Psoas muscle (tissue), 8 donors: ENCODE data around the gene RASA2. TPM values are rescaled to one million over a fixed set of nuclear protein-coding genes. Genes with fewer than 3 reads are reported as not detected.

Experiments
- ATAC-seq, 4 donors: fragments of 200-7000 bp; cut with Tn5 transposase; one replicate each; pipeline ENCODE4 v1.9.1; 2020; ENCODE audit warnings: moderate library complexity in 3 of 4, mild to moderate bottlenecking in 2 of 4
- DNase-seq, 2 donors: peaks; one replicate each; pipeline ENCODE4 v3.0.0-alpha.2; 2020
- H3K27ac ChIP-seq: fragments of 200-600 bp; one replicate; pipeline ENCODE4 v1.8.0; 2022
- H3K27me3 ChIP-seq, 3 donors: fragments of 200-600 bp in 1 of 3; one replicate each; pipeline versions ENCODE4 v1.6.1 to v1.8.0; 2013 to 2022; ENCODE audit warnings: low read length in 2 of 3, mild to moderate bottlenecking in 2 of 3, moderate library complexity in 1 of 3; ENCODE audit not compliant: insufficient read depth in 3 of 3
- H3K36me3 ChIP-seq, 2 donors: fragments of 200-600 bp in 1 of 2; one replicate each; pipeline versions ENCODE4 v1.6.1 to v1.8.0; 2013 to 2022; ENCODE audit warnings: low read depth in 1 of 2, mild to moderate bottlenecking in 1 of 2, moderate library complexity in 1 of 2; ENCODE audit not compliant: insufficient read depth in 1 of 2
- H3K4me1 ChIP-seq: fragments of 200-600 bp; one replicate; pipeline ENCODE4 v1.8.0; 2022
- H3K4me3 ChIP-seq: fragments of 200-600 bp; one replicate; pipeline ENCODE4 v1.8.0; 2022; ENCODE audit warnings: mild to moderate bottlenecking
- H3K9me3 ChIP-seq: fragments of 200-600 bp; one replicate; pipeline ENCODE4 v1.8.0; 2022
- CTCF ChIP-seq: fragments of 200-600 bp; IDR thresholded peaks from one replicate; pipeline ENCODE4 v1.8.0; 2022; ENCODE audit warnings: antibody characterized with exemption
- WGBS, 3 donors: extraction: QIAGEN DNeasy Blood & Tissue Kit; methylation state at CpG; one replicate each; pipeline versions ENCODE4 v1.1.6 to v1.1.7; 2013; 5-methylcytosine and 5-hydroxymethylcytosine counted together
- intact Hi-C, 2 donors: fragments of 100-400 bp; cut with DNase I; formaldehyde crosslinking; loops; one replicate each; pipeline versions ENCODE4 v1.11.0 to v1.14.2; 2022
- polyA plus RNA-seq, 3 donors: library from polyadenylated mRNA; stranded (reverse); fragments of 200-250 nt; gene quantifications; one replicate each; pipeline ENCODE4 v1.2.3, GENCODE V29; 2013
- total RNA-seq, 4 donors: library from RNA; stranded (reverse); fragmentation: NEBNext Ultra II Directional in 2 of 4; extraction: Animal tissue kit (Norgen Biotek cat#: 25700) in 2 of 4; gene quantifications; one replicate each; pipeline versions ENCODE4 v1.2.1 to v1.2.4, GENCODE V29; 2021 to 2023
- donor health status: healthy with polysubstance abuse.
- donor health status: DM: no; HTN: no; CAD: no; lungs with moderate emphysema.
- donor health status: Bipolar disorder and iron deficiency.
- donor health status: healthy.
- donor health status: DM: yes; HTN: yes; CAD: no.
- donor health status: DM: no; HTN: no; CAD: no.
- donor health status: DM: no; HTN: no; CAD: no.
- donor health status: DM: yes; HTN: yes; CAD: no.

RASA2 gene
- total and polyA plus RNA-seq, 7 donors, result 1.3 to 4.0 (median 2.3) TPM

DNA sequence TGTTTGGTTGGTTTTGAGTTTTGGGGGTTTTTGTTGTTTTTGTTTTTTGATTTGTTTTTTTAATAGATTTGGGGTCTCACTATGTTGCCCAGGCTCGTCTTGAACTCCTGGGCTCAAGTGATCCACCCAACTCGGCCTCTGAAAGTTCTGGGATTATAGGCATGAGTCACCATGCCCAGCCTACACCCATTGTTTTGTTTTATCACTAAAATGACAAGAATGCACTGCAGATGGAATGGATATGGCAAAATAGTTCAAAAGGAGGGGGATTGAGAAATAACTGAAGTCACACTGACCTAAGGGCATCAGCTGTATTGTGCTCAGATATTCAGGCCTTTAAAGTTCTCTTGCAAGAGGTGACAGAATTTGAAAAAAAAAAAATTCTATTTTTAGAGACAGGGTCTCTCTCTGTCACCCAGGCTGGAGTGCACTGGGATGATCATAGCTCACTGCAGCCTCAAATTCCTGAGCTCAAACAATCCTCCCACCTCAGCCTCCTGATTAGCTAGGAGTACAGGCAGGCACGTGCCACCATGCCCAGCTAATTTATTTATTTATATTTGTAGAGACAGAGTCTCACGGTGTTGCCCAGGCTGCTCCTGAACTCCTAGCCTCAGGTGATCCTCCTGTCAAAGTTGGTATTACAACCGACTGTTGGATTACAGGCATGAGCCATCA is 4.4 kb upstream of the RASA2 start:
- TF ChIP-seq CTCF, result no peak
- ATAC-seq (no peak), DNase-seq (no peak)
- intact Hi-C loops, result no loop called here
- H3K27me3 ChIP-seq, result no peaks in the 10 kb centered on the region
- no peaks in the 10 kb centered on the region for H3K4me1 ChIP-seq
- H3K4me3 ChIP-seq, result no peak overlapping the region
- H3K36me3 ChIP-seq, result no peaks in the 10 kb centered on the region
- no peaks in the 10 kb centered on the region for H3K9me3 ChIP-seq
- no peak overlapping the region for H3K27ac ChIP-seq
- whole genome bisulfite sequencing, 3 donors, result 65 to 80% (median 76%) methylated on average over 5 of the region's 5 CpGs

DNA sequence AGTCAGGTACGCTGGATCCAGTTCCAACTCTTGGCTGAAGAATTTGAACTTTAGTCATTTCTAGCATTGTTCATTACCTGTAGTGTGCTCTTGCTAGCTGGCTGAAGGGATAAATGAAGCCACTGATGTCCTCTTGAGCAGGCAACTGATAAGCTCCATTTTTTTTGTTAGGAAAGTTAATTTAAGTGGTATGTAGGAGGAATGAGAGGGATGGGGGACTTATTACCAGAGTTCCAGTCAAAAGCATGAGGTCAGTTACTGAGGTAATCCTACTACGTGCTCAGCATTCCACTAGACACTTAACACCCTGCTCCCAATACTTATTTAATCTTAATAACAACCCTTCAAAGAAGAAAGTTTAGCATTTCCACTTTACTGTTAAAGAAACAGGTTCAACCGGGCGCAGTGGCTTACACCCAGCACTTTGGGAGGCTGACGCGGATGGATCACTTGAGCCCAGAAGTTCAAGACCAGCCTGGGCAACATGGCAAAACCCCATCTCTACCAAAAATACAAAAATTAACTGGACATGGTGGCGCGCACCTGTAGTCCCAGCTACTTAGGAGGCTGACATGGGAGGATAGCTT is 2.0 kb upstream of the RASA2 start:
- no peak for TF ChIP-seq CTCF
- DNase-seq, result no peak
- H3K27me3 ChIP-seq, result no peaks in the 10 kb centered on the region
- H3K9me3 ChIP-seq, result no peaks in the 10 kb centered on the region
- H3K27ac ChIP-seq, result no peak overlapping the region
- no peaks in the 10 kb centered on the region for H3K36me3 ChIP-seq
- intact Hi-C loops, result loop anchor here in 1 of 2 donors (5.0 kb wide), 1 partner anchor 58 kb away; no protein-coding TSS in a partner anchor
- no peak for ATAC-seq
- no peak overlapping the region for H3K4me3 ChIP-seq
- H3K4me1 ChIP-seq, result peaks cover 6% of the 10 kb centered on the region
- 89 to 94% (median 93%) methylated on average over 8 of the region's 8 CpGs for WGBS, 3 donors

DNA sequence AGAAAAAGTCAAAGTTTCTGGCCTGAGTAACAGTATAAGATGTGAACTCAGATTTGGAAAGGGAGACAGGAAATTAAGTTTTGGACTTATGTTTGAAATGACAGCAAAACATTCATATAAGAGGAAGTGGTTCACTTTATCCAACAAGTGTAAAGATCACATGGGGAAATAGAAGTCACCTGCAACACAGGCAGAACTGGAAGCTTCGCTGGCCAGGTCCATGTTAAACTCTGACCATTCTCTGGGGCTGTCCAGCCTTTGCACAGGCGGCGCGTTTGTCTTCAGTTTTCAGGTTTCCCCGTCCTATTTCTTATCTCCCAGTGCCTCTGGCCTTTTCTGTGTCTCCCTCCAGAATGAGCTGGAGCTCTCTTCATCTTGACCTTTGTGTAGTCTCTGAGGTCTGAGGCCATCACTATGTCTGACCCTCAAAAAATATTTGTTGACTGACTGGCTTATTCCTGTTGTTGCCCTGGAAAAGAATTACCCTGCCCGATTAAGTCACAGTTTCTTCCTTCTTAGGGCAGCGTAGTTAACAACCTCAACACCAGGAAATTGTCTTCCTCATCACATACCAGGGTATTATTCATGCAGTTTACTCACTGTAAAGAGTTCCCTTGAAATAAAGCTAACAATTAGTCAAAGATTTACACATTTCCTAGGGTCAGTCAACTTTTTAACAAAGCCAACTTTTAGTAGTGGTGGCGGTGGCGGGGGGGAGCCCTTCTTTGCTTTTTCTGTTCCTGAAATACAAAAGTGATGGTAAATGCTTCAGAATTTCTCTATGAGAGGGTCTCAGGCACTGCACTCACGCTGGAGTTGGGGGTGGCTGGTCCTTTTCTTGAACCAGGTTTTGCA is 959 bp upstream of the RASA2 start:
- ATAC-seq (no peak), DNase-seq (no peak)
- no peaks in the 10 kb centered on the region for H3K27me3 ChIP-seq
- peak overlapping the region; percentile 27 for H3K27ac ChIP-seq
- H3K4me1 ChIP-seq, result peaks cover 6% of the 10 kb centered on the region
- WGBS, 3 donors, result 62 to 64% (median 63%) methylated on average over 10 of the region's 10 CpGs
- TF ChIP-seq CTCF, result no peak
- intact Hi-C loops, result loop anchor here in 1 of 2 donors (5.0 kb wide), 1 partner anchor 56 kb away; no protein-coding TSS in a partner anchor
- H3K9me3 ChIP-seq, result no peaks in the 10 kb centered on the region
- H3K36me3 ChIP-seq, result no peaks in the 10 kb centered on the region
- peak overlapping the region; percentile 87 for H3K4me3 ChIP-seq

GRCh38 chr3:141486496-141486745 is 406 bp upstream of the RASA2 start:
- no peak for TF ChIP-seq CTCF
- Histone ChIP-seq H3K9me3 (no peaks in the 10 kb centered on the region), H3K4me1 (peaks cover 6% of the 10 kb centered on the region), H3K27me3 (no peaks in the 10 kb centered on the region), H3K4me3 (peak overlapping the region; percentile 87), H3K27ac (peak overlapping the region; percentile 27), H3K36me3 (no peaks in the 10 kb centered on the region)
- intact Hi-C loops, result loop anchor here in 1 of 2 donors (5.0 kb wide), 1 partner anchor 56 kb away; no protein-coding TSS in a partner anchor
- no peak for DNase-seq
- ATAC-seq, result no peak
- 4 to 9% (median 9%) methylated on average over 4 of the region's 4 CpGs for WGBS, 3 donors
